ENCODE data around the gene PRIM2.
"Not testable (repeated sequence)": the region's sequence is repeated elsewhere in the genome, so short reads cannot be mapped to it uniquely, and the experiment has no call there.

Gene PRIM2

GRCh38 chr6:57317060-57317943, at the start of gene PRIM2:
TSS of gene PRIM2 (plus strand) at chr6:57317630. CDS start at chr6:57318446, 816 bp downstream.
- DNase-seq: peak; percentile 75

DNA sequence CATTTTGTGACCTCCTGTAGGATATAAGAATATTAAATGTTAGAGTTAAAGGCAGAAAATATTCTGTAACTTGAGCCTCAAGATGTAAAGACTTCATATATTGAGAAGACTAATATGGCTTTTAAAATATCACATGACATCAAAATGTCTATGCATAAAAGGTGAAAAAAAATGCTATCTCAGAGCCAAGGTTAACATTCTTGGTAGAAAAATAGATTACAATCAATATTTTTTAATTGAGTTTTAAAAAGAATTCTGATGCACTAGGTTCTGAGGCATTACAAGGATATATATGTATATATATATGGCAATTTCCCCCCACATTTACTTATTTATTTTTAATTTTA, 49.2 kb upstream of the PRIM2 start:
- DNase-seq: no peak

- not testable (repeated sequence) for DNase-seq
Measured at GRCh38 chr6:57274113-57274824, 43.2 kb upstream of the PRIM2 start.

GRCh38 chr6:57275384-57275783, 42.0 kb upstream of the PRIM2 start:
- no peak for DNase-seq

DNA sequence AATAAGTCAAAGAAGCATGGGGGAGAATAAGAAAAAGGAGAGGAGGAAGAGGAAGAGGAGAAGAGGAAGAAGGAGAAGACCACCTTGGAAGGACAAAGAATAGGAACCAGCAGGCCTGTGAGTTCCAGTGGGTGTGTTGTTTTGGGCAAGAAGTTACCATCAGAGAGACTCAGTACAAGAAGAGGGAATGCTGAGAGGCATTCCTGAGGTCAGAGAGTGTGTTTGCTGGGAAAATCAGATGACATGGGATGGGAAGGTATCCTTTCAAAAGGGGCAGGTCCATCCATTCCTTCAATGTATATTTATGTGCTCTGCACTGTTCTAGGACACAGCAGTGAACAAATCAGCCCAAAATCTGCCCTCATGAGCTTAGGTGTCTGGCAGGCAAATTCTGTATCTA, 40.5 kb upstream of the PRIM2 start:
- DNase-seq: no peak

GRCh38 chr6:57278570-57278969, 38.9 kb upstream of the PRIM2 start:
- no peak for DNase-seq

- DNase-seq: no peak
Measured at GRCh38 chr6:57279013-57279412, 38.4 kb upstream of the PRIM2 start.

DNA sequence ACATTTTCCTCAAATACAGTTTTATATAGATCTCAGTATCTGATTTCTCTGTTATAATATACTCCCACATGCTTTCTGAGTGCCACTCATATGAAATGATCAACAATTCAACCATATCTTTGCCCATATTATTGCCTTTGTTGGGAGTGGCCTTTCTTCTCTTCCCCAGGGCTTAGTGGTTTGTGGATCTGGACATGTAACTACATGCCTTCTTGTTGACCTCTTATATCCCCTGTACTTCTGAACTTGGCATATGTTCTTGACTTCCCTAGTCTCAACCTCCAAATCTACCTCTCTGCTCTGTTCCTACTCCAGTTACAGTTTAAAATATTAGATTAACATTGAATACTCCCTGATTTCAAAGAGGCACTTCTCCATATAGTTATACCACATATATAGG, 34.3 kb upstream of the PRIM2 start:
- DNase-seq: no peak

GRCh38 chr6:57283911-57284455, 33.4 kb upstream of the PRIM2 start:
- no peak for DNase-seq

- DNase-seq: not testable (repeated sequence)
Measured at GRCh38 chr6:57288136-57288535, 29.3 kb upstream of the PRIM2 start.

- DNase-seq: not testable (repeated sequence)
Measured at GRCh38 chr6:57293472-57293871, 24.0 kb upstream of the PRIM2 start.

DNA sequence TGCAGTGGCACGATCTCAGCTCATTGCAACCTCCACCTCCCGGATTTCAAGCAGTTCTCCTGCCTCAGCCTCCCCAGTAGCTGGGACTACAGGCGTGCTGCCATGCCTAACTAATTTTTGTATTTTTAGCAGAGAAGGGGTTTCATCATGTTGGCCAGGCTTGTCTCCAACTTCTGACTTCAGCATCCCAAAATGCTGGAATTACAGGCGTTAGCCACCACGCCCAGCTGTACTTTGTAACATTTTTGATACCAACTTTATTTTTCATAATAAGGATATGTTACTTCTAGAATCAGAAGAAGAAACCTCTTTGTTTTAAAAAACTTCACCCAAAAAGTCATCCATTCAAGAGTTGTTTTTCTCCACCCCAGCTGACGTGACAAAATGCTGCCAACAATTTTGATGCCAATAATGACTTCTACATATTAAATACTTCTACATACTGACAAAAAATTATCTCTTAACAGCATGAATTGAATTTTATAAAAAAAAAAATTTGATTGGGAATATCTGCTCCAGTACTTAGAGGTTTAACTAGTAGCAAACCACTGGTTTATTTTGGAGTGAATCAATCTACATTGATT, 22.5 kb upstream of the PRIM2 start:
- DNase-seq: no peak

- DNase-seq: no peak
Measured at GRCh38 chr6:57297505-57297904, 19.9 kb upstream of the PRIM2 start.

GRCh38 chr6:57298741-57299140, 18.7 kb upstream of the PRIM2 start:
- DNase-seq: no peak

DNA sequence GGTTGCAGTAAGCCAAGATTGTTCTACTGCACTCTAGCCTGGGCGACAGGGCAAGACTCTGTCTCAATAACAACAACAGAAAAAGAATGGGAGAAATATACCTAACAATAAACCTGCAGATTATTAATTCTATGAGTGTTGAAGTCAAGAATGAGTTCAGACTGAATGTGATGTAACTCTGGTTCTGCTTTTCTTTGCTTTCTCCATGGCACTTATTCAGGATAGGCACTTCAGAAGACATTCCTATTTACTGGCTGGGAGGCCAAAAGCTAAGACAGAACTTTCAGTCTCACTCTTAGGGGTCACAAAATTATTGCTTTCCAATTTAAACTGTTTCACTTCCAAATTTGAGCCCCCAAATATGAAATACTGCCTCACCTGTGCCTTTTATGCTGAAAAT, 15.7 kb upstream of the PRIM2 start:
- DNase-seq: no peak

DNA sequence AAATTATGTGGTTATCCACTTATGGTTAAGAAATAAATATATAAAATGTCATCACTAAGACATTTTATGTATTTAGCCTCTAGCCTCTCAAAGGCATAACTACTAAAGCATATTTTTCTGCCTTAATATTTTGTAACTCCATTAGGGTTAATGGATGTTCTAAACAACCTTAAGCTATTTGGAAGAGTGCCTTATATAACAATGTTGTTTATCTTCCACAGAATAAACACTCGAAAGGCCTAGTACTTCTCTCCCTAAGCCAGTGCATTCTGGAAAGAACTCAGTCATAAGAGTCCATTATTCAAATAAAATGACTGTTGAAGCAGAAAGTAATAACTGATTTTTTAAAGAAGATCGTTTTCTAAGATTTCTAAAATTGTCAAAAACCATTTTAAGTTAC, 15.0 kb upstream of the PRIM2 start:
- no peak for DNase-seq

DNA sequence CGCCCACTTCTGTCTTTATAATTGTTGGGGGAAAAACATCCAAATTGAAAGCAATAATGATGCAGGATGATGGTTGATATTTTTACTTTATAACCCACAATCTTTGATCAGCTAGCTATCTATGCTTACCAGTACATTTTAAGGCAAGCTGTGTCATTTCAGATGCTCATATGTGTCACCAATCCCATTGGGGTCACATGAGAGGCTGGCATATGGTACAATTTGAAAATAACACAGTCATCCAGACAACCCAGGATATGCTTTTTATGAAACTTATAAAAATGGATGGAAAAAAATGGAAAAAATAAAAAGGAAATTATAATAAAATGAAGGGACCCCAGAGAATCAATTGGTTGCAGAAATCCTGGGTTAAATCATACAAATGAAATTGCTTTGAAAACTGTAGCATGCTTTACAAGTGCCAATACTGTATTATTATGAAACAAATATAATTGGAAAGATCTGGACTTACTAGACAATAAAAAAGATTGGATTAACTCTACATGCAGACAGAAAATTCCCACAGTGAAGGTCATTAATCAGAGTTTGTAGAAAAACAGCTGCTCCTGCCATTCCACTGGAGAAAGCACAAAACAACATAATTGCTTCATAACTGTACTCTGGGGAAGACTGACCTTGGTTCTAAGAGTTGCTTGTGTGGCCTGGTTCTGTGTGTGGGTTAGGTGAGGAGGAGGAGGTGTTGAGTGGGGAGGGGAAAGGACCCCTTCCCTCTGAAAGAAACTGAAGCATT, 13.3 kb upstream of the PRIM2 start:
- no peak for DNase-seq

- DNase-seq: no peak
Measured at GRCh38 chr6:57305107-57305506, 12.3 kb upstream of the PRIM2 start.

GRCh38 chr6:57305761-57306160, 11.7 kb upstream of the PRIM2 start:
- DNase-seq: no peak

- DNase-seq: no peak
Measured at GRCh38 chr6:57306273-57306672, 11.2 kb upstream of the PRIM2 start.

DNA sequence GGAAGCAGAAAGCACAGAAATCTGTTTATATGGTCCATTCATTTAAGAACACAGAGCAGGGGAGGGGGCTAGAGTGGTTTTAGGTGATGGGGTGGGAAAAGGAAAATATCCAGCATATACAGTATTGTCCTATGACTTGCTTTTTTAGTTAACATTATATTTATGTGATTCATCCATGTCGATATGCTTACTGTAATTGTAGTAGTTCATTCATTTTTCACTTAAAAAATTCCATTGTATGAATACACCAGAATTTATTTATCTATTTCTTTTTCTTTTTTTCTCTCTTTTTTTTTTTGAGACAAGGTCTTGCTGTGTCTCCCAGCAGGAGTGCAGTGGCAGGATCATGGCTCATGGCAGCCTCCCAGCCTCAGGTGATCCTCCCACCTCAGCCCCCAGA, 9.6 kb upstream of the PRIM2 start:
- no peak for DNase-seq

DNA sequence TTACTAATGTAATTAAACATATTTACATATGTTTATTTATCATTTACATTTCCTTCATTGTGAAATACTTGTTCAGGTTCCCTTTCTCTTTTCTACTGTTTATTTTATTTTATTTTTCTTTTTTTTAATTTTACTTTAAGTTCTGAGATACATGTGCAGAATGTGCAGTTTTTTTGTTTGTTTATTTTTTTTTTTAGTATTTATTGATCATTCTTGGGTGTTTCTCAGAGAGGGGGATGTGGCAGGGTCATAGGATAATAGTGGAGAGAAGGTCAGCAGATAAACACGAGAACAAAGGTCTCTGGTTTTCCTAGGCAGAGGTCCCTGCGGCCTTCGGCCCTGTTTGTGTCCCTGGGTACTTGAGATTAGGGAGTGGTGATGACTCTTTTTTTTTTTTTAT, 8.7 kb upstream of the PRIM2 start:
- not testable (repeated sequence) for DNase-seq

Data from activated CD8-positive, alpha-beta memory T cell treated with anti-CD3 and anti-CD28 coated beads, Interleukin-2, amount 50 U/mL, for 4 hours (primary cell).